K562 (cell line): ENCODE data around the gene LAMA2. TPM values are rescaled to one million over a fixed set of nuclear protein-coding genes. Genes with fewer than 3 reads are reported as not detected.

Experiments used
- ATAC-seq: fragments of 200-7000 bp; cut with Tn5 transposase; 3 replicates; pipeline ENCODE4 v1.9.1; 2020; ENCODE audit warnings: moderate library complexity
- BruUV-seq: library from RNA; stranded (reverse); fragments of 400-500 nt; replicated peaks from 2 replicates; lab custom pipeline; 2021; lab: Mats Ljungman, UMichigan
- CTCF ChIA-PET: fragments of 300-600 bp; formaldehyde crosslinking; extraction: SDS; loops from one replicate; lab custom pipeline; 2021; ENCODE audit warnings: low intra/inter-chr PET ratio; lab: Yijun Ruan, JAX
- POLR2A ChIA-PET: fragments of 300-600, 350-650 bp; sonication (Branson Sonifier 250); formaldehyde crosslinking; extraction: SDS; loops from one replicate; lab custom pipeline; 2021; ENCODE audit warnings: antibody characterized with exemption, inconsistent platforms; lab: Yijun Ruan, JAX
- DNase-seq, 4 experiments: peaks; one replicate each; pipeline versions ENCODE4 v3.0.0 to v3.0.0-alpha.2; 2011 to 2018; ENCODE audit warnings: low spot score in 3 of 4, mixed read lengths in 3 of 4; ENCODE audit errors: extremely low read depth in 1 of 4
- FAIRE-seq: peaks from 2 replicates; lab custom pipeline; 2011; peaks lifted over from hg19 to GRCh38; lab: Jason Lieb, UNC
- H2AFZ ChIP-seq: 2 replicates; pipeline ENCODE4 v1.6.0; 2011; ENCODE audit warnings: low read depth, low read length, control low read depth, inconsistent platforms
- H3K27ac ChIP-seq: fragments of 200-600 bp; 3 replicates; pipeline ENCODE4 v1.8.0; 2011; ENCODE audit warnings: low read depth, mild to moderate bottlenecking, control low read depth, inconsistent platforms, low read length, moderate library complexity, mixed read lengths; ENCODE audit errors: extremely low read depth
- H3K27me3 ChIP-seq, 2 experiments: fragments of 300-600 bp in 1 of 2; 2 replicates in 1 of 2; 3 replicates in 1 of 2; pipeline versions ENCODE4 v1.6.0 to v1.8.0; 2011; ENCODE audit warnings: inconsistent platforms in 2 of 2, low read length in 2 of 2, mild to moderate bottlenecking in 1 of 2, mixed read lengths in 1 of 2, moderate library complexity in 1 of 2; ENCODE audit not compliant: control insufficient read depth in 2 of 2, insufficient read depth in 2 of 2
- H3K36me3 ChIP-seq: fragments of 300-600 bp; 3 replicates; pipeline ENCODE4 v1.8.0; 2011; ENCODE audit warnings: mild to moderate bottlenecking, low read length, inconsistent platforms; ENCODE audit not compliant: control insufficient read depth, insufficient read depth
- H3K4me1 ChIP-seq, 2 experiments: fragments of 200-600 bp in 1 of 2; replicated peaks in 1 of 2; 2 replicates in 1 of 2; 3 replicates in 1 of 2; pipeline versions ENCODE4 v1.5.1 to v1.8.0; 2011; ENCODE audit warnings: inconsistent platforms in 2 of 2, low read length in 2 of 2, mild to moderate bottlenecking in 1 of 2, mixed read lengths in 1 of 2, moderate library complexity in 1 of 2; ENCODE audit not compliant: control insufficient read depth in 2 of 2, insufficient read depth in 2 of 2
- H3K4me2 ChIP-seq: 2 replicates; pipeline ENCODE4 v1.6.1; 2011; ENCODE audit warnings: low read length, control low read depth, inconsistent platforms, mixed read lengths; ENCODE audit not compliant: insufficient read depth
- H3K4me3 ChIP-seq: fragments of 200-600 bp; sonication (generic), shearing (Covaris generic); 2 replicates; pipeline ENCODE4 v1.5.1; 2016; ENCODE audit warnings: control low read depth, inconsistent platforms
- H3K79me2 ChIP-seq: fragments of 200-600 bp; 3 replicates; pipeline ENCODE4 v1.8.0; 2011; ENCODE audit warnings: low read length, inconsistent platforms; ENCODE audit not compliant: control insufficient read depth, insufficient read depth
- H3K9ac ChIP-seq, 2 experiments: 2 replicates each; pipeline versions ENCODE4 v1.6.0 to v1.6.1; 2011; ENCODE audit warnings: low read depth in 2 of 2, low read length in 2 of 2, control low read depth in 1 of 2, inconsistent platforms in 1 of 2, mild to moderate bottlenecking in 1 of 2, mixed read lengths in 1 of 2; ENCODE audit not compliant: insufficient read depth in 1 of 2
- H3K9me1 ChIP-seq: one replicate; pipeline ENCODE4 v1.6.0; 2011; ENCODE audit warnings: inconsistent platforms, mild to moderate bottlenecking, low read length, moderate library complexity; ENCODE audit not compliant: control insufficient read depth, insufficient read depth
- H3K9me3 ChIP-seq: replicated peaks from 2 replicates; pipeline ENCODE4 v1.5.1; 2011; ENCODE audit warnings: low read depth, low read length, inconsistent platforms; ENCODE audit not compliant: control insufficient read depth, insufficient read depth
- H4K20me1 ChIP-seq: replicated peaks from 2 replicates; pipeline ENCODE4 v1.6.1; 2011; ENCODE audit warnings: low read length, inconsistent platforms, mixed read lengths; ENCODE audit not compliant: control insufficient read depth, insufficient read depth
- ARNT ChIP-seq, 2 experiments: fragments of 450-650 bp; IDR thresholded peaks; 2 replicates each; pipeline ENCODE4 v1.6.1; 2016; ENCODE audit warnings: mild to moderate bottlenecking in 1 of 2
- C11orf30 ChIP-seq: fragments of 450-650 bp; IDR thresholded peaks from 2 replicates; pipeline ENCODE4 v1.6.1; 2016; ENCODE audit warnings: low read depth, mild to moderate bottlenecking
- E2F6 ChIP-seq, 2 experiments: IDR thresholded peaks; 2 replicates each; pipeline ENCODE4 v1.6.1; 2011; ENCODE audit warnings: borderline replicate concordance in 1 of 2, control low read depth in 1 of 2, low read depth in 1 of 2, low read length in 1 of 2, mild to moderate bottlenecking in 1 of 2, mixed read lengths in 1 of 2, moderate library complexity in 1 of 2; ENCODE audit not compliant: insufficient read depth in 1 of 2, insufficient read length in 1 of 2, poor library complexity in 1 of 2, severe bottlenecking in 1 of 2; ENCODE audit errors: extremely low read depth in 1 of 2
- ELK1 ChIP-seq: sonication (generic); formaldehyde crosslinking; IDR thresholded peaks from 2 replicates; pipeline ENCODE4 v1.8.1; 2022; ENCODE audit warnings: missing genetic modification reagents
- GABPB2 ChIP-seq: fragments of 250-450 bp; sonication (Bioruptor Pico); conservative IDR thresholded peaks from 2 replicates; pipeline ENCODE4 v1.5.1; 2021; ENCODE audit warnings: mild to moderate bottlenecking
- MBD2 ChIP-seq: sonication (generic); IDR thresholded peaks from 2 replicates; pipeline ENCODE4 v1.6.1; 2016; ENCODE audit warnings: low read depth, borderline replicate concordance
- RAD51 ChIP-seq: fragments of 450-650 bp; IDR thresholded peaks from 2 replicates; pipeline ENCODE4 v1.7.1; 2016; ENCODE audit warnings: low read depth, mild to moderate bottlenecking, borderline replicate concordance
- RERE ChIP-seq: sonication (generic); formaldehyde crosslinking; IDR thresholded peaks from 2 replicates; pipeline ENCODE4 v1.8.0; 2023; ENCODE audit warnings: missing genetic modification reagents, mild to moderate bottlenecking, borderline replicate concordance
- RFX1 ChIP-seq: fragments of 450-650 bp; IDR thresholded peaks from 2 replicates; pipeline ENCODE4 v1.6.1; 2016; ENCODE audit warnings: mild to moderate bottlenecking, moderate library complexity
- TAF1 ChIP-seq: IDR thresholded peaks from 2 replicates; pipeline ENCODE4 v1.6.1; 2011; ENCODE audit warnings: mild to moderate bottlenecking, low read length, moderate library complexity; ENCODE audit not compliant: insufficient read depth, control insufficient read depth, severe bottlenecking; ENCODE audit errors: extremely low read depth
- TAF7 ChIP-seq: fragments of 450-650 bp; IDR thresholded peaks from 2 replicates; pipeline ENCODE4 v1.6.1; 2016; ENCODE audit warnings: missing genetic modification characterization, missing compliant biosample characterization
- ZNF57 ChIP-seq: fragments of 450-650 bp; formaldehyde crosslinking; IDR thresholded peaks from 2 replicates; pipeline ENCODE4 v1.4.0; 2020; ENCODE audit warnings: mild to moderate bottlenecking, moderate library complexity
- ZNF655 ChIP-seq: fragments of 250-450 bp; sonication (Bioruptor Pico); IDR thresholded peaks from 2 replicates; pipeline ENCODE4 v1.5.0; 2021
- WGBS: fragments of 100-300 bp; shearing (Covaris generic); methylation state at CpG from one replicate; pipeline ENCODE4 v1.1.6; 2016; ENCODE audit warnings: low coverage, mixed read lengths; ENCODE audit not compliant: insufficient coverage; ENCODE audit errors: missing lambda C conversion rate; 5-methylcytosine and 5-hydroxymethylcytosine counted together
- in situ Hi-C: fragments of 300-500 bp; cut with MboI; formaldehyde crosslinking; loops from 4 replicates; pipeline ENCODE4 v1.15.0; 2018; ENCODE audit warnings: inconsistent platforms, mixed read lengths
- intact Hi-C: fragments of 100-400 bp; cut with micrococcal nuclease; formaldehyde crosslinking; loops from 2 replicates; pipeline ENCODE4 v1.14.2; 2022
- polyA plus RNA-seq, 8 experiments: library from polyadenylated mRNA; depleted of rRNA in 4 of 8; stranded (reverse) in 5 of 8; unstranded in 3 of 8; fragments of >200 nt; fragmentation: Nextera tagmentation in 2 of 8; fragmentation: Illumina TruSeq in 1 of 8; extraction: Ambion mirVana in 2 of 8; extraction: Trizol in 1 of 8; gene quantifications; 2 replicates each; pipeline versions ENCODE4 v1.2.1 to v1.2.3, GENCODE V29; 2011 to 2014; ENCODE audit warnings: inconsistent platforms in 1 of 8, missing spikeins in 1 of 8
- total RNA-seq, 7 experiments: library from RNA; depleted of rRNA in 6 of 7; stranded (reverse); fragments of >200 nt in 6 of 7; fragmentation: Illumina TruSeq in 2 of 7; extraction: Trizol in 2 of 7; gene quantifications; 2 replicates each; pipeline versions ENCODE4 v1.2.1 to v1.2.3, GENCODE V29; 2011 to 2021; ENCODE audit warnings: low replicate concordance in 1 of 7

The LAMA2 gene
- total and polyA plus RNA-seq, 9 of the 15 experiments (the other 6 are each of a cell fraction or from before 2014, with no cell fraction given), result 0.04 to 1.5 (median 0.36) TPM

- TF ChIP-seq E2F6 (IDR thresholded peaks at IDR 0.05; ENCODE audit: borderline replicate concordance in 1 of 2, extremely low read depth in 1 of 2, insufficient read depth in 1 of 2, insufficient read length in 1 of 2, low read depth in 1 of 2, low read length in 1 of 2, poor library complexity in 1 of 2, severe bottlenecking in 1 of 2) (no peak), RFX1 (no peak), TAF1 (no peak), C11orf30 (no peak), MBD2 (no peak), ZNF655 (CRISPR knock-in tag) (no peak), ZNF57 (CRISPR knock-in tag) (no peak), GABPB2 (CRISPR knock-in tag) (no peak)
Observed at GRCh38 chr6:129390900-129391299, 508.0 kb downstream of the LAMA2 start (continued).

- Histone ChIP-seq H3K9me3 (no peaks in the 10 kb centered on the region), H3K27me3 (no peaks in the 10 kb centered on the region), H4K20me1 (no peaks in the 10 kb centered on the region), H3K36me3 (no peaks in the 10 kb centered on the region), H2AFZ (no peak overlapping the region), H3K4me2 (no peak overlapping the region), H3K4me1 (no peaks in the 10 kb centered on the region), H3K9me1 (no peaks in the 10 kb centered on the region), H3K4me3 (no peak overlapping the region), H3K9ac (no peak overlapping the region), H3K27ac (no peak overlapping the region), H3K79me2 (no peaks in the 10 kb centered on the region)
- in situ Hi-C loops, result no loop called here
- 0% methylated on average over 2 of the region's 2 CpGs for WGBS
- FAIRE-seq, result no peak
- intact Hi-C loops, result no loop called here
- ChIA-PET POLR2A (no interaction called here), CTCF (no interaction called here)
- no peak for DNase-seq
- no peak for ATAC-seq
- BruUV-seq, result no TSS peak
- TF ChIP-seq RAD51 (no peak), ELK1 (CRISPR knock-in tag) (no peak), ARNT (IDR thresholded peaks at IDR 0.05) (no peak), TAF7 (tag) (no peak), RERE (CRISPR knock-in tag) (no peak)
Observed at GRCh38 chr6:129393654-129394053, 510.7 kb downstream of the LAMA2 start.
